ENCODE data around the gene BDP1.
"Not testable (repeated sequence)": the region's sequence is repeated elsewhere in the genome, so short reads cannot be mapped to it uniquely, and the experiment has no call there.

DNA sequence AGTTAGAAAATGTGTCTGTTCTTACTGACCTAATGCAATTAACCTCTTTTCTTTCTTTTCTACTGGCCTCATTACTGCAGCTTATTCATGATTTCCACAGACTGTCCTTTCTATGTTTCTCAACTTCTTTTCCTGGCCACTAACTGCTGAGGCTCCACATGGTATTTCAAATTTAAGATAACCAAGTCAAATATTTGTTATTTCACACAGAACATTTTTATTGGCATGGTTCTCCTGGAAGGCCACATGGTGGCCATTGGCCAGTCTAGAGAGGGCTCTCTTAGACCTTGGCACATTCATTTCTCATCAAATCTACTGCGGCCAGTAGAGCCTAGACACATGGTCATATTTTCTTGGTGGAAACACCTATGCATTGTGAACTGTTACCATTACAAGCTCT, 13.9 kb upstream of the BDP1 start:
- not testable (repeated sequence) for TF ChIP-seq EZH2 (IDR thresholded peaks at IDR 0.05); POLR2A (IDR thresholded peaks at IDR 0.05; ENCODE audit: borderline replicate concordance, extremely low read depth, insufficient read depth, insufficient read length); JUND (IDR thresholded peaks at IDR 0.05); POLR2AphosphoS5 (IDR thresholded peaks at IDR 0.05; ENCODE audit: low read depth, low read length); CEBPB (IDR thresholded peaks at IDR 0.05; ENCODE audit: low read depth); RAD21 (IDR thresholded peaks at IDR 0.05; ENCODE audit: low read depth); SRF (IDR thresholded peaks at IDR 0.05; ENCODE audit: low read depth); ELF1 (IDR thresholded peaks at IDR 0.05; ENCODE audit: borderline replicate concordance, low read depth)
- TF ChIP-seq, protein P1, sequence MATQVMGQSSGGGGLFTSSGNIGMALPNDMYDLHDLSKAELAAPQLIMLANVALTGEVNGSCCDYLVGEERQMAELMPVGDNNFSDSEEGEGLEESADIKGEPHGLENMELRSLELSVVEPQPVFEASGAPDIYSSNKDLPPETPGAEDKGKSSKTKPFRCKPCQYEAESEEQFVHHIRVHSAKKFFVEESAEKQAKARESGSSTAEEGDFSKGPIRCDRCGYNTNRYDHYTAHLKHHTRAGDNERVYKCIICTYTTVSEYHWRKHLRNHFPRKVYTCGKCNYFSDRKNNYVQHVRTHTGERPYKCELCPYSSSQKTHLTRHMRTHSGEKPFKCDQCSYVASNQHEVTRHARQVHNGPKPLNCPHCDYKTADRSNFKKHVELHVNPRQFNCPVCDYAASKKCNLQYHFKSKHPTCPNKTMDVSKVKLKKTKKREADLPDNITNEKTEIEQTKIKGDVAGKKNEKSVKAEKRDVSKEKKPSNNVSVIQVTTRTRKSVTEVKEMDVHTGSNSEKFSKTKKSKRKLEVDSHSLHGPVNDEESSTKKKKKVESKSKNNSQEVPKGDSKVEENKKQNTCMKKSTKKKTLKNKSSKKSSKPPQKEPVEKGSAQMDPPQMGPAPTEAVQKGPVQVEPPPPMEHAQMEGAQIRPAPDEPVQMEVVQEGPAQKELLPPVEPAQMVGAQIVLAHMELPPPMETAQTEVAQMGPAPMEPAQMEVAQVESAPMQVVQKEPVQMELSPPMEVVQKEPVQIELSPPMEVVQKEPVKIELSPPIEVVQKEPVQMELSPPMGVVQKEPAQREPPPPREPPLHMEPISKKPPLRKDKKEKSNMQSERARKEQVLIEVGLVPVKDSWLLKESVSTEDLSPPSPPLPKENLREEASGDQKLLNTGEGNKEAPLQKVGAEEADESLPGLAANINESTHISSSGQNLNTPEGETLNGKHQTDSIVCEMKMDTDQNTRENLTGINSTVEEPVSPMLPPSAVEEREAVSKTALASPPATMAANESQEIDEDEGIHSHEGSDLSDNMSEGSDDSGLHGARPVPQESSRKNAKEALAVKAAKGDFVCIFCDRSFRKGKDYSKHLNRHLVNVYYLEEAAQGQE (IDR thresholded peaks at IDR 0.05; ENCODE audit: low read depth) = not testable (repeated sequence)
- TF ChIP-seq, protein P2, sequence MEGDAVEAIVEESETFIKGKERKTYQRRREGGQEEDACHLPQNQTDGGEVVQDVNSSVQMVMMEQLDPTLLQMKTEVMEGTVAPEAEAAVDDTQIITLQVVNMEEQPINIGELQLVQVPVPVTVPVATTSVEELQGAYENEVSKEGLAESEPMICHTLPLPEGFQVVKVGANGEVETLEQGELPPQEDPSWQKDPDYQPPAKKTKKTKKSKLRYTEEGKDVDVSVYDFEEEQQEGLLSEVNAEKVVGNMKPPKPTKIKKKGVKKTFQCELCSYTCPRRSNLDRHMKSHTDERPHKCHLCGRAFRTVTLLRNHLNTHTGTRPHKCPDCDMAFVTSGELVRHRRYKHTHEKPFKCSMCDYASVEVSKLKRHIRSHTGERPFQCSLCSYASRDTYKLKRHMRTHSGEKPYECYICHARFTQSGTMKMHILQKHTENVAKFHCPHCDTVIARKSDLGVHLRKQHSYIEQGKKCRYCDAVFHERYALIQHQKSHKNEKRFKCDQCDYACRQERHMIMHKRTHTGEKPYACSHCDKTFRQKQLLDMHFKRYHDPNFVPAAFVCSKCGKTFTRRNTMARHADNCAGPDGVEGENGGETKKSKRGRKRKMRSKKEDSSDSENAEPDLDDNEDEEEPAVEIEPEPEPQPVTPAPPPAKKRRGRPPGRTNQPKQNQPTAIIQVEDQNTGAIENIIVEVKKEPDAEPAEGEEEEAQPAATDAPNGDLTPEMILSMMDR (IDR thresholded peaks at IDR 0.05 in 2 of 3, conservative IDR thresholded peaks at IDR 0.05 in 1 of 3; ENCODE audit: borderline replicate concordance in 1 of 3, insufficient read depth in 1 of 3, low read depth in 2 of 3, low read length in 2 of 3) = not testable (repeated sequence)
